HG02759 (cell line): Measurements from ENCODE around the gene PNCK.

Source experiments
- ATAC-seq: cut with Tn5 transposase; IDR thresholded peaks from one replicate; pipeline ENCODE4 v1.9.1; 2021; ENCODE audit warnings: mild to moderate bottlenecking, moderate library complexity; ENCODE audit not compliant: unreplicated experiment

Gene PNCK

GRCh38 chrX:153665726-153666306 is 7.8 kb downstream of the PNCK start:
- no peak for ATAC-seq

- ATAC-seq, result no peak
Measured at GRCh38 chrX:153662266-153662665, 11.3 kb downstream of the PNCK start.

- no peak for ATAC-seq
Measured at GRCh38 chrX:153659268-153659667, 14.3 kb downstream of the PNCK start.

- ATAC-seq, result no peak
Measured at GRCh38 chrX:153657161-153657560, 16.5 kb downstream of the PNCK start.

GRCh38 chrX:153653556-153653955 is 20.1 kb downstream of the PNCK start:
- ATAC-seq, result no peak

- ATAC-seq, result no peak
Measured at GRCh38 chrX:153651540-153652079, 22.0 kb downstream of the PNCK start.

GRCh38 chrX:153650959-153651358 is 22.7 kb downstream of the PNCK start:
- ATAC-seq, result no peak

GRCh38 chrX:153649915-153650782 is 23.5 kb downstream of the PNCK start:
- ATAC-seq, result no peak

- ATAC-seq, result peak; percentile 52
Measured at GRCh38 chrX:153649178-153649914, 24.3 kb downstream of the PNCK start.

GRCh38 chrX:153648358-153649177 is 25.0 kb downstream of the PNCK start:
- no peak for ATAC-seq

GRCh38 chrX:153647461-153648357 is 25.9 kb downstream of the PNCK start:
- no peak for ATAC-seq

- ATAC-seq, result no peak
Measured at GRCh38 chrX:153646620-153647373, 26.8 kb downstream of the PNCK start, which contains the start of gene DUSP9. Gene DUSP9 (plus strand): TSS chrX:153647203. CDS start chrX:153647954, 751 bp downstream.

- ATAC-seq, result no peak
Measured at GRCh38 chrX:153645921-153646488, 27.6 kb downstream of the PNCK start.

- no peak for ATAC-seq
Measured at GRCh38 chrX:153645151-153645550, 28.5 kb downstream of the PNCK start.

- no peak for ATAC-seq
Measured at GRCh38 chrX:153644356-153645125, 29.1 kb downstream of the PNCK start.

- no peak for ATAC-seq
Measured at GRCh38 chrX:153643431-153644351, 29.9 kb downstream of the PNCK start.
